Measurements from ENCODE around the gene SLC7A5.
"Not testable (repeated sequence)": the region's sequence is repeated elsewhere in the genome, so short reads cannot be mapped to it uniquely, and the experiment has no call there.

Gene SLC7A5

DNA sequence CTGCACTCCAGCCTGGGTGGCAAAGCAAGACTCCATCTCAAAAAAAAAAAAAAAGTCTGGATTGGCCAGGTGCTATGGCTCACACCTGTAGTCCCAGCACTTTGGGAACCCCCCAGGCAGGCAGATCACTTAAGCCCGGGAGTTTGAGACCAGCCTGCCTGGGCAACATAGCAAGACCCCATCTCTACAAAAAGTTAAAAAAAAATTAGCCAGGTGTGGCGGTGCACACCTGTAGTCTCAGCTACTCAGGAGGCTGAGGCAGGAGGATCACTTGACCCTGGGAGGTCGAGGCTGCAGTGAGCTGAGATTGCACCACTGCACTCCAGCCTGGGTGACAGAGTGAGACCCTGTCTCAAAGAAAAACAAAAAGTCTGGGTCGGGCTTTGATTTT is 42.9 kb downstream of the SLC7A5 start:
- H3K4me3 ChIP-seq (ENCODE audit: low read length); H3K27ac ChIP-seq (ENCODE audit: low read length); H3K36me3 ChIP-seq (ENCODE audit: control insufficient read depth, low read depth, low read length); H3K27me3 ChIP-seq (ENCODE audit: control insufficient read depth, insufficient read depth, low read length); H3K9me3 ChIP-seq (ENCODE audit: control insufficient read depth, low read depth, low read length); H3K9ac ChIP-seq (ENCODE audit: low read length): not testable (repeated sequence)
- peaks cover 55% of the 10 kb centered on the region for H3K4me1 ChIP-seq (ENCODE audit: control insufficient read depth, low read depth, low read length)

DNA sequence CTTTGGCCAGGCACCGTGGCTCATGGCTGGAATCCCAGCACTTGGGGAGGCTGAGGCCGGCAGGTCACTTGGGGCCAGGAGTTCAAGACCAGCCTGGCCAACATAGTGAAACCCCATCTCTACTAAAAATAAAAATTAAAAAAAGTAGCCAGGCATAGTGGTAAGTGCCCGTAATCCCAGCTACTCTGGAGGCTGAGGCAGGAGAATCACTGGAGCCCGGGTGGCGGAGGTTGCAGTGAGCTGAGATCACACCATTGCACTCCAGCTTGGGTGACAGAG is 43.5 kb downstream of the SLC7A5 start:
- not testable (repeated sequence) for H3K9ac ChIP-seq (ENCODE audit: low read length); H3K27me3 ChIP-seq (ENCODE audit: control insufficient read depth, insufficient read depth, low read length); H3K36me3 ChIP-seq (ENCODE audit: control insufficient read depth, low read depth, low read length); H3K27ac ChIP-seq (ENCODE audit: low read length); H3K9me3 ChIP-seq (ENCODE audit: control insufficient read depth, low read depth, low read length); H3K4me3 ChIP-seq (ENCODE audit: low read length)
- peaks cover 55% of the 10 kb centered on the region for H3K4me1 ChIP-seq (ENCODE audit: control insufficient read depth, low read depth, low read length)

DNA sequence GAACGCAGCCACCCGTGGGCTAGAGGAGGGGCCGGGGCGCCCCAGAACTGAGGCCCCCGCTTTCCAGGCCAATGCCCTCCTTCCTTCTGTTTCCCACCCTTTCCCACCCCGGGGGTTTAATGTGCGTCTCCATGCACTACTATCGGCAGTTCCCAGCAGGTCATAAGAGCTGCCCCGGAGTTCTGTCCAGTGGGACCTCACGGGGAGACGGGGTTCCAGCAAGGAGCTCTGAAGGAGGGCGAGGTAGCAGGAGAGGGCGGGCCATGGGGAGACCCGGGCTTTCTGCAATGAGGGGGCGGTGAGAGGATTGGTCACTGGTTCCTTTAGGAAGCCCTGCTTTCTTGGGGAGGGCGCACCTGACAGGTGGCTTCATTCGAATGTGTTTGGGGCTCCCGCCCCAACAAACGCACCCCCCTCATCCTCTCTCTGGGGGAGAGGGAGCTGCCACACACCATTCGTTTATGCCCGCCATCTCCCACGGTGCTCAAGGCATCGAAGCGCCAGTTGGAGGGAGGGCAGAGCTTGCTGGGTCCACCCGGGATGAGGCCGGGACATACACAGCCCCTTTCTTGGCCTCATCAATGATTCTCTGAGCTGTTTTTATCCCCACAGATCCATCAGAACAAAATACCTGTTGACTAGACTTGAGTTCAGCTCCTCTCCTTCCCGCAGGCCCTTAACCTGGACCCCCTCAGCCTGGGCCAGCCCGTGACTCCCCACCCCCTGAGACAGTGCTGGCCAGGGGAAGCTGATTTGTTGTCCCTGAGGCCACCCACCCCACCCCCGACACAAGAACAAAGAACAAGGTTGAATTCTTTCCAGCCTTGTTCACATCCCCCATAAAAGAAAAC is 44.1 kb downstream of the SLC7A5 start:
- Histone ChIP-seq H3K9me3 (ENCODE audit: control insufficient read depth, low read depth, low read length) (no peaks in the 10 kb centered on the region), H3K4me1 (ENCODE audit: control insufficient read depth, low read depth, low read length) (peaks cover 53% of the 10 kb centered on the region), H3K4me3 (ENCODE audit: low read length) (no peak overlapping the region), H3K36me3 (ENCODE audit: control insufficient read depth, low read depth, low read length) (peaks cover 6% of the 10 kb centered on the region), H3K27me3 (ENCODE audit: control insufficient read depth, insufficient read depth, low read length) (peaks cover 6% of the 10 kb centered on the region), H3K27ac (ENCODE audit: low read length) (no peak overlapping the region), H3K9ac (ENCODE audit: low read length) (no peak overlapping the region)

GRCh38 chr16:87824016-87824990 is 45.0 kb downstream of the SLC7A5 start:
- Histone ChIP-seq H3K36me3 (ENCODE audit: control insufficient read depth, low read depth, low read length) (no peaks in the 10 kb centered on the region), H3K4me3 (ENCODE audit: low read length) (no peak overlapping the region), H3K9ac (ENCODE audit: low read length) (no peak overlapping the region), H3K27me3 (ENCODE audit: control insufficient read depth, insufficient read depth, low read length) (peaks cover 6% of the 10 kb centered on the region), H3K9me3 (ENCODE audit: control insufficient read depth, low read depth, low read length) (no peaks in the 10 kb centered on the region), H3K27ac (ENCODE audit: low read length) (no peak overlapping the region), H3K4me1 (ENCODE audit: control insufficient read depth, low read depth, low read length) (peaks cover 44% of the 10 kb centered on the region)

DNA sequence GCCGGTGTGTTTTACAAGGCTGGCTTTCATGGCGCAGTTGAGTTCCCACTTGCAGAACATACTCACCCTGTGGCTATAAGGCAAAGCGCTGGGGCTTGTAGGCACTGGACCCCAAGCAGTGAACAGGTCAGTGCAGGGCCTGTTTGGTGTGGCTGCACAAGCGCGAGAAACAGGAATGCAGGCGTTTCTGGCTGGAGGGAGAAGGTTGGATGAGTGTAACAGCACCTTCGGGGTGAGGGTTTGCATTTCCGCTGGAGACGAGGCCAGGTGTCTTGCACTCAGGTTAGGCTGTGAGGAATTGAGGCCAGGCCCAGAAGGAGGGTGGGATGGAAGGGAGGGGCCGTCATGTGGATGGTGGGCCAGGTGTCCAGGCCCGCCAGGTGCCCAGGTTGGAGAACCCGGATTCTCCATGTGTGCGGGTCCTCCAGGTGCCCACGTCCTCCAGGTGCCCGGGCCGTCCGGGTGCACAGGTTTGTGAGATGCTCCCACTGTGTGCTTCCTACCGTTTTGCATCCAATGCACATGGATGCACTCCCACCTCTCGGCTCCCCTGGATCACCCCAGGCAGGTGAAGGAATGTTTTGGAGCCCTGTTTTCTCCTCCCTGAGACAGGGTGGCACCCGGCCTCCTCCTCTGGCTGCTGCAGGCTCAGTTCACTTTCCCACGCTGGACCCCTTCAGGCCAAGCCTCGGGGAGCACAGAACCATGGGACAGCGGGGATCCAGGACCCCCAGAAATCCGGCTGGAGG is 46.0 kb downstream of the SLC7A5 start:
- H3K9ac ChIP-seq (ENCODE audit: low read length) = no peak overlapping the region
- H3K4me1 ChIP-seq (ENCODE audit: control insufficient read depth, low read depth, low read length) = peaks cover 37% of the 10 kb centered on the region
- peaks cover 6% of the 10 kb centered on the region for H3K27me3 ChIP-seq (ENCODE audit: control insufficient read depth, insufficient read depth, low read length)

GRCh38 chr16:87822108-87822970 is 47.0 kb downstream of the SLC7A5 start:
- Histone ChIP-seq H3K4me1 (ENCODE audit: control insufficient read depth, low read depth, low read length) (peaks cover 37% of the 10 kb centered on the region), H3K27me3 (ENCODE audit: control insufficient read depth, insufficient read depth, low read length) (peaks cover 6% of the 10 kb centered on the region), H3K27ac (ENCODE audit: low read length) (no peak overlapping the region), H3K9ac (ENCODE audit: low read length) (no peak overlapping the region), H3K36me3 (ENCODE audit: control insufficient read depth, low read depth, low read length) (no peaks in the 10 kb centered on the region), H3K9me3 (ENCODE audit: control insufficient read depth, low read depth, low read length) (peaks cover 3% of the 10 kb centered on the region), H3K4me3 (ENCODE audit: low read length) (no peak overlapping the region)

More for the DNA sequence above, 46.0 kb downstream of the SLC7A5 start:
- H3K9me3 ChIP-seq (ENCODE audit: control insufficient read depth, low read depth, low read length) = no peaks in the 10 kb centered on the region
- H3K36me3 ChIP-seq (ENCODE audit: control insufficient read depth, low read depth, low read length) = no peaks in the 10 kb centered on the region
- H3K4me3 ChIP-seq (ENCODE audit: low read length) = no peak overlapping the region
- no peak overlapping the region for H3K27ac ChIP-seq (ENCODE audit: low read length)

DNA sequence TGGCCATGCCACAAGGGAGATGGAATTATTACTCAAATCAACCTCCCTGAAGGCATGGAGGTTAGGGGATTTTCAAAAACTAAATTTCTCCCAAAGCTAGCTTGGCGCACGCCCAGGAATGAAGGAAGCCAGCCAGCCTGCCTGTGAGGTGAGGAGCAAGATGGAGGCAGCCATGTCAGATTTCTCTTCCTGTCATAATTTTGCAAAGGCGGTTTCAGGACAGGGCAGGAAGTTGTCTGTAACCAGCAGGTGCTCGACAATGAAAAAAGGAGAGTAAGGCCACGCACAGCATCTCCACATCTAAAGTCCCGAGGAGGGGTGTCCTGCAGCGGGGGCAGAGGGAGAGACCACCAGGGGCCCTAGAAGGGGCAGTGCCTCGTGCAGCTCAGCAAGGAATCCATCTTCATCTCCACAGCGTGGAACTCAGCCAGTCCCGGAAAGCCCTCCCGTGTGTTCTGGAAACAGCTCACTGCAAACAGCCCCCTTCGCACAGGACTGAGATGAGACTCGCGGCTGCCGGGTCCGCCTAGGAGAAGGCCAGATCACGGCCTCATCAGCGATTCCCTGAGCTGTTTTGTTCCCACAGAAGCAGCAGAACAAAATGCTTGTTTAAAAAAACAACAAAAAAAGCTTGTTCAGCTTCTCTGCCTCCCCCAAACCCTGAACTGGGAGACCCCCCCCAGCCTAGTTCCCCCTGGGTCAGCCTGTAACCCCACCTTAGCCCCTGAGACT is 47.8 kb downstream of the SLC7A5 start:
- Histone ChIP-seq H3K27me3 (ENCODE audit: control insufficient read depth, insufficient read depth, low read length) (peaks cover 6% of the 10 kb centered on the region), H3K27ac (ENCODE audit: low read length) (no peak overlapping the region), H3K9ac (ENCODE audit: low read length) (no peak overlapping the region), H3K9me3 (ENCODE audit: control insufficient read depth, low read depth, low read length) (peaks cover 3% of the 10 kb centered on the region), H3K4me1 (ENCODE audit: control insufficient read depth, low read depth, low read length) (peaks cover 37% of the 10 kb centered on the region), H3K4me3 (ENCODE audit: low read length) (no peak overlapping the region), H3K36me3 (ENCODE audit: control insufficient read depth, low read depth, low read length) (no peaks in the 10 kb centered on the region)

- Histone ChIP-seq H3K4me3 (ENCODE audit: low read length) (no peak overlapping the region), H3K4me1 (ENCODE audit: control insufficient read depth, low read depth, low read length) (peaks cover 30% of the 10 kb centered on the region), H3K9ac (ENCODE audit: low read length) (no peak overlapping the region), H3K27ac (ENCODE audit: low read length) (no peak overlapping the region), H3K27me3 (ENCODE audit: control insufficient read depth, insufficient read depth, low read length) (peaks cover 6% of the 10 kb centered on the region), H3K9me3 (ENCODE audit: control insufficient read depth, low read depth, low read length) (peaks cover 3% of the 10 kb centered on the region), H3K36me3 (ENCODE audit: control insufficient read depth, low read depth, low read length) (no peaks in the 10 kb centered on the region)
Measured at GRCh38 chr16:87819983-87820382, 49.3 kb downstream of the SLC7A5 start.

DNA sequence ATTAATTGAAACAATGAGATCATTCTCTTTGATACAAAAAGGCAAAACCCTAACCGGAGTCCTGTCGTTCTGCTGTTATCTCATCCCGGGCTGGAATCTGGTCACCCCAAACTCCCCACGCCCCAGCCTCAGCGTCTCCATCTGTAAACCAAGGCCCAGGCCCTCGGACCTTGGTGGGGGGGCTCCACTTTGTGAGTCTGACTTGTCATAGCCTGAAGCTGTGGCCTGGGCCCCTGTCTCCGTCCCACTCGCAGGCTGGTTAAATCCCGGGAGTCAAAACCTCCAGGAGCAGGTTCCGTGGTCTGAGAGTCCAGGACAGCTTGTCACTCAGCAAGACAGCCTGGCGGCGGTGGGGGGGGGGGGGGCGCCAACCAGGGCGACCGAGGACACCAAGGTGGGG is 50.0 kb downstream of the SLC7A5 start:
- Histone ChIP-seq H3K36me3 (ENCODE audit: control insufficient read depth, low read depth, low read length) (no peaks in the 10 kb centered on the region), H3K4me1 (ENCODE audit: control insufficient read depth, low read depth, low read length) (peaks cover 25% of the 10 kb centered on the region), H3K4me3 (ENCODE audit: low read length) (no peak overlapping the region), H3K27me3 (ENCODE audit: control insufficient read depth, insufficient read depth, low read length) (peaks cover 6% of the 10 kb centered on the region), H3K27ac (ENCODE audit: low read length) (no peak overlapping the region), H3K9ac (ENCODE audit: low read length) (no peak overlapping the region), H3K9me3 (ENCODE audit: control insufficient read depth, low read depth, low read length) (peaks cover 3% of the 10 kb centered on the region)

DNA sequence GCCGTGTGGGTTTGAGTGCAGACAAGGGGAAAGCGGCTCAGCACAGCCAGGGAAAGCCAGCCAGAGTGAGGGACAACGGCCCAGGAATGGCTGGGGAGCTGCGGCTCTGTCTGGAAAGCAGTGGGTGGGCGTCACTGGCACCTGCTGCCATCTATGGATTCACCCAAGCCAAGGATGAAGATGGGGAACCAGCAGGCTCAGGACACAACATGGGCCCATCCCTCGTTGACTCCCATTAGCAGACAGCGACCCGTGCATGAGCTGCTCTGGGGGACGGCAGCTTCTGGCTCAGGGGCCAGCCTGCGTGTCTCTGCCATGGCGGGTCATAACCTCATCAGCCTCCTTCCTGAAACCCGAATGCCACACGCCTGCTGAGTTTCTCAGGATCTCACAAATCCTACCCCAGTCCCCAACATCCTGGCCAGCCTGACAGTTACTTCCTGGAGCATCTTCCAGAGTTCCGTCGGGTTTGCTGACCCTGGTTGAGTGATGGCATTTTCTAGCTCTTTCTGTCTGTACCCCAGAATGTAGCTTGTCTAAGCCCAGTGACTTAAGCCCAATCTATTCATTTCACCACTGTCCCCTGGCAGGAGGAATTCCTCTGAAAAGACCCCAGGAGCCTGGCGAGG is 50.7 kb downstream of the SLC7A5 start:
- peaks cover 3% of the 10 kb centered on the region for H3K9me3 ChIP-seq (ENCODE audit: control insufficient read depth, low read depth, low read length)
- H3K4me3 ChIP-seq (ENCODE audit: low read length) = no peak overlapping the region

More for the DNA sequence above, 50.7 kb downstream of the SLC7A5 start:
- Histone ChIP-seq H3K27me3 (ENCODE audit: control insufficient read depth, insufficient read depth, low read length) (peaks cover 6% of the 10 kb centered on the region), H3K27ac (ENCODE audit: low read length) (no peak overlapping the region), H3K9ac (ENCODE audit: low read length) (no peak overlapping the region), H3K4me1 (ENCODE audit: control insufficient read depth, low read depth, low read length) (peaks cover 19% of the 10 kb centered on the region), H3K36me3 (ENCODE audit: control insufficient read depth, low read depth, low read length) (no peaks in the 10 kb centered on the region)
